ENCODE data around the gene PROCA1. TPM values are rescaled to one million over a fixed set of nuclear protein-coding genes. Genes with fewer than 3 reads are reported as not detected.
A peak's percentile ranks its signal among the peaks of the same experiment; 100 is the strongest.

PROCA1 gene
- total RNA-seq, 4 donors from 2014 or later = 1.2 to 6.0 (median 1.8) TPM

GRCh38 chr17:28747051-28747691 lies 35.5 kb upstream of the PROCA1 start:
- TF ChIP-seq CTCF (IDR thresholded peaks at IDR 0.05) = no peak
- ATAC-seq (ENCODE audit: low FRiP score) = no peak
- DNase-seq (ENCODE audit: low spot score) = no peak

- no peak for DNase-seq (ENCODE audit: low spot score)
- TF ChIP-seq CTCF (IDR thresholded peaks at IDR 0.05) = no peak
- ATAC-seq (ENCODE audit: low FRiP score) = no peak
Observed at GRCh38 chr17:28746611-28747050, 34.9 kb upstream of the PROCA1 start.

GRCh38 chr17:28745786-28746411 lies 34.2 kb upstream of the PROCA1 start:
- no peak for TF ChIP-seq CTCF (IDR thresholded peaks at IDR 0.05)
- ATAC-seq (ENCODE audit: low FRiP score) = peak; percentile 45
- DNase-seq (ENCODE audit: low spot score) = peak; percentile 45

GRCh38 chr17:28744972-28745785 lies 33.5 kb upstream of the PROCA1 start:
- ATAC-seq (ENCODE audit: low FRiP score) (no peak), DNase-seq (ENCODE audit: low spot score) (no peak)
- no peak for TF ChIP-seq CTCF (IDR thresholded peaks at IDR 0.05)

- DNase-seq (ENCODE audit: low spot score) (peak; percentile 46), ATAC-seq (ENCODE audit: low FRiP score) (peak; percentile 22)
- no peak for TF ChIP-seq CTCF (IDR thresholded peaks at IDR 0.05)
Observed at GRCh38 chr17:28744104-28744971, 32.6 kb upstream of the PROCA1 start.

GRCh38 chr17:28743243-28744103 lies 31.8 kb upstream of the PROCA1 start, which contains the start of gene TRAF4:
TSS of gene TRAF4 (plus strand) at chr17:28744011. CDS start at chr17:28744113, 102 bp downstream.
- TF ChIP-seq CTCF (IDR thresholded peaks at IDR 0.05) = no peak
- ATAC-seq (ENCODE audit: low FRiP score) = peak; percentile 83
- peak; percentile 52 for DNase-seq (ENCODE audit: low spot score)
